HG03139 (cell line): Measurements from ENCODE around the gene RBM48.
"Not testable (repeated sequence)": the region's sequence is repeated elsewhere in the genome, so short reads cannot be mapped to it uniquely, and the experiment has no call there.

ENCODE experiments used
- ATAC-seq: cut with Tn5 transposase; IDR thresholded peaks from one replicate; pipeline ENCODE4 v1.9.1; 2021; ENCODE audit not compliant: unreplicated experiment

Gene RBM48

DNA sequence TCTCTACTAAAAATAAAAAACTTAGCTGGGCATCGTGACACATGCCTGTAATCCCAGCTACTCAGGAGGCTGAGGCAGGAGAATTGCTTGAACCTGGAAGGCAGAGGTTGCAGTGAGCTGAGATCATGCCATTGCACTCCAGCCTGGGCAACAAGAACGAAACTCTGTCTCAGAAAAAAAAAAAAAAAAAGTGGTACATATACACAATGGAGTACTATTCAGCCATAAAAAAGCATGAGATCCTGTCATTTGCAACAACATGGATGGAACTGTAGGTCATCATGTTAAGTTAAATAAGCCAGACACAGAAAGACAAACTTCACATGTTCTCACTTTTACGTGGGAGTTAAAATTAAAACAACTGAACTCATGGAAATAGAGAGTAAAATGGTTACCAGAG lies 14.9 kb downstream of the RBM48 start:
- ATAC-seq = not testable (repeated sequence)

DNA sequence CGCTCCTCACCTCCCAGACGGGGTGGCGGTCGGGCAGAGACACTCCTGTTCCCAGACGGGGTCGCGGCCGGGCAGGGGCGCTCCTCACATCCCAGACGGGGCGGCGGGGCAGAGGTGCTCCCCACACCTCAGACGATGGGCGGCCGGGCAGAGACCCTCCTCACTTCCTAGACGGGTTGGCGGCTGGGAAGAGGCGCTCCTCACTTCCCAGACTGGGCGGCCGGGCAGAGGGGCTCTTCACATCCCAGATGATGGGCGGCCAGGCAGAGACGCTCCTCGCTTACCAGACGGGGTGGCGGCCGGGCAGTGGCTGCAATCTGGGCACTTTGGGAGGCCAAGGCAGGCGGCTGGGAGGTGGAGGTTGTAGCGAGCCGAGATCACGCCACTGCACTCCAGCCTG lies 16.5 kb downstream of the RBM48 start:
- ATAC-seq = not testable (repeated sequence)

DNA sequence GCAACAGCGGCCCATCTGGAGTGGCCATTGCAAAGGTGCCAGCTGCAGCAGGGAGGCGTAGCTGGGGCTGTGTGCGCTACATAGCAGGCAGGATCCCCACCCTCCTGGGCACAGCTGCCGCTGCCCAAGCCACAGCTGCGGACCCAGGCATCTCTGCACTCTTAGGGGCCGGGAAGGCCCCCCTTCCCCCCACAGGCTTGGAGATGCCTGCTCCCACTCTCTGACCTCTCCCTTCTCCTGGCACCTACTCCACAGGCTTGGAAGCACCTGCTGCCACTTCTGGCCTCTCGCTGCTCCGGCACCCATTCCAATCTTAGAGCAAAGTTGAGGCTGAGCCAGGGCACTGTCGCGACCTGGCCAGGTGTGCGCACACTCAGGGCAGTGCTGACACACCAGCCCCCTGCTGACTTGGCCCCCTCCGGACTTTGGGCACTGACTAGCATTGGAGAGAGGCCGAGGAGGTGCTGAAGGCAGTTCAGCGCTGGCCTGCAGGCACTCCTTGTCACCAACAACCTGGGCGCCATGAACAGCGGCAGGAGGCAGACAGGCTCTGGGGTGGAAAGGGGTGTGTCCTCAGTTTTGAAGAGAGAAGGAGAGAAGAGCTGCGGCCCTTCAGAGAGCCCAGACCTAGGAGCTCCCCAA lies 18.4 kb downstream of the RBM48 start:
- no peak for ATAC-seq

DNA sequence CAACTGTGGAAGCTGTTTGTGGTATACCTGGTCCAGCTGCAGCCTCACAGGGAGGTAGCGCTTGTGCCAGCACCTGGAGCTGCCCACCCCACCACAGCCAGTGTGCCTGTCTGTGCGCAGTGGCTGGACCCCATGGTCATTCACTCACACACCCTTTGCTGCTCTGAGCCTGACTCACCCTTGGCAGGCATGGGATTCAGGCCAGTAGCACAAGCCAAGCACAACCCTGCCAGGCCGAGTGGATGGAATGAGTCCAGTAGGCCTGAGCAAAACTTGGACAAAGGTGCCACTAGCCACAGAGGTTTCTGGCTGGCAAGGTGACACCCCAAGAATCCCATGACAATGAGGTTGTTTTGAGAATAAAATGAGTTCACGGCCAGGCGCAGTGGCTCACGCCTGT lies 19.0 kb downstream of the RBM48 start:
- ATAC-seq = no peak

DNA sequence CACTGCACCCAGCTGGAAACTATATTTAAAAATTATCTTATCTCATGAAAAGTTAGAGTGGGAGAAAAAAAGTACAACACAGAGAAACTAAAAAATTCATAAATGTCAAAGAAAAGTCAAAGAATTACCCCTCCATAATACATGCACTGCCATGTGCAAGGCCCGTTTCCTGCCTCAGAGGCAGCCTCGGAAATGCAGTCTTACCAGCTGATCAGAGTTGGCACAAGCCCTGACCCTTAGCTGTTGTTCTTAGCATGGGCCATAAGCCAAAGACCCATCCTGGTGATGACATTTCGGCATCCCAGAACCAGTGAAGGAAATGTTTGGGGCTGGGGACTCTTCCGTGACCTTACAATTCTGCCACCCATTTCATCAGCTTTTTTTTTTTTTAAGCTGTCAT lies 21.6 kb downstream of the RBM48 start:
- ATAC-seq = no peak

DNA sequence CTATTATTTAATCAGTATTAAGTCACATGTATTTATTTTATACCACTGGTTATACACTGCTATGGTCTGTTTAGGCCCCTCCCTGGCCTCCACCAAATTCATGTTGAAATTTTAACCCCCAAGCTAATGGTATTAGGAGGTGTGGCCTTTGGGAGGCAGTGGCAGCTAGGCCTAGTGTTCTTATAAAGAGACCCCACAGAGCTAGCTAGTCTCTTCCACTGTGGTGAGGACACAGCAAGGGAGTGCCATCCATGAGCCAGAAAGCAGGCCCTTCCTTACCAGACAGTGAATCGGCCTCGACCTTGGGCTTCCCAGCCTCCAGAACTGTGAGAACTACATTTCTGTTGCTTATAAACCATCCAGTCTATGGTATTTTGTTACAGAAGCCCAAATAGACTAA lies 28.7 kb downstream of the RBM48 start:
- ATAC-seq = no peak

DNA sequence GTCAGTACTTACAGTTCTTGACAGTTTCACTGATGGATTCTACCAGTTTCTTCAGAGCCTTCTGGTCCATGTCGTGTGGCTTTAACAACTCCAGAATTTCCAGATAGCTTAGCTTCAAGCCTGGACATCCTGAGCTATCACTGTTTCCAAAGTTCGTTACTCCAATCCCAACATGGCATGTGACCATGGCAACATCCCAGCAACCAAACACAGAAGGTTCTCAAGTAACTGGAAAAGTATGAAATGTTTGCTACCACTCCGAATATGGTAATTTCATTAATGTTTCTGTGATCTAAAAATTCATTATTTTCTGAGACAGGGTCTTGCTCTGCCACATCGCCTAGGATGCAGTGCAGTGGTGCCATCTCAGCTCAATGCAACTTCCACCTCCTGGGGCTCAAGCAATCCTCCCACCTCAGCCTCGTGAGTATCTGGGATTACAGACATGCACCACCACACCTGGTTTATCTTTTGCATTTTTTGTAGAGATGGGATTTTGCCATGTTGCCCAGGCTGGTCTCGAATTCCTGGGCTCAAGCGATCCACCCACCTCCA lies 29.3 kb downstream of the RBM48 start:
- no peak for ATAC-seq

DNA sequence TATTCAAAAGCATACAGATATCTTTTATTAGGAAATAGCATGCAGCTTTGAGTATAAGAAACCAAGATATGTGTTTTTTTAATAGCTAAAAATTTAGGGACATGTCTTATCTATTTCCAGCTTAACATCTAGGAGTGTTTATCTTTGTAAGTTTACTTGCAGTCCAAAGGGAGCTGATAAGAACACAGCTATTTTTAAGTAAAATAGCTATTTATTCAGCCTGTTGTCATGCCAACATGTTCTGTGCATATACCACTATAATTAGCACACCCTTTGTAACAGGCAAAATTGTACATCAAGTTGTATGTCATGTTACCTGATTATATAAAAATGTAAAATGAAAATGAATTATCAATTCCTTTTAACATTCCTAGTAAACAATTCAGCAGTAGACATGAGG lies 32.0 kb downstream of the RBM48 start:
- no peak for ATAC-seq

DNA sequence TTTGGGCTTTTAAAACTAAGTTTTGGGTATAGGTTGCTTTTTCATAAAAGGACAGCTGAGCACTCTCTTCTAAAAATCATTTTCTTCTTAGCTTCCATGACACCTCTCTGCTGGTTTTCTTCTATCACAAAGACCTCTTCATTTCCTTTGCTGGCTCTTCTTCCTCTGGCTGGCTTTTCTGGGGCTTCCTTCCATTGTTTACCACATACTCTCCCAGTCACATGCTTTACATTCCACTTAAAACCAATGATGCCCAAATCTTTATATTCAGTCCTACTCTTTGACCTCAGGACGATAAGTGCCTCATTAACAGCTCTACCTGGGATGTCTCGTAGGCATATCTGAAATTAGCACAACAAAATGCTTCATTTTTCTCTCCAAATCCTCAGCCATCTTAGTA lies 34.8 kb downstream of the RBM48 start:
- no peak for ATAC-seq

DNA sequence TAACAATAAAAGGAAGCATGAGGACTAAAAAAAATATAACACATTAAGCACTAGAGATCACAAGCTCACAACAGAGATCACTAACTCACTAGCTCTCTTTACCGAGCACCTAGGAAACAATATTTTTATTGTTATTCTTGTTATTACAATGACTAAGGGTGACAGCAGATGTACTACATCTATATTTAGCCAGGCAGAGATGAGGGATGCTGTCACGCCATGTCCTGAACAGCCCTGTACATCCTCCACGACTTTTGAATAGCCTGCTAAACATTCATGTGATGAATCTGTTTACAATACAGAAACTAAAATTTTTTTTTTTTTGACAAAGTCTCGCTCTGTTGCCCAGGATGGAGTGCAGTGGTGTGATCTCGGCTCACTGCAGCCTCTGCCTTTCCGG lies 38.9 kb downstream of the RBM48 start:
- no peak for ATAC-seq

DNA sequence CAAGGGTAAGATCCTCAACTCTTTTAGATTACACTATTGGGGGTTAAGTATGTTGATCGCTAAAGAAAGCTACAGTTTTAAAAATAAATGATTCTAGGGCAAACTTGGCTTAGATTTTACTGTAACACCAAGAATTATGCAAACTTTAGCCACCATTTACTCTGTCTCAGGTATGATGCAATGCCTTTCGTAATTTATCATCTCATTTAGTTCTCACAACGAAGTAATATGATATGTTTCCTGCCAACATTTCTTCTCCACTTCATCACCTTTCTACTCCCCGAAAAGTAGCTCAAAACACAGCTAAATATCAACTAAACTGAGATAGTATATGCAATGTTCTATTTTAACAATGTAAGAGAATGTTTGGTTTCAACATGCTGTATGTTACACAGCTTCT lies 40.5 kb downstream of the RBM48 start:
- no peak for ATAC-seq

DNA sequence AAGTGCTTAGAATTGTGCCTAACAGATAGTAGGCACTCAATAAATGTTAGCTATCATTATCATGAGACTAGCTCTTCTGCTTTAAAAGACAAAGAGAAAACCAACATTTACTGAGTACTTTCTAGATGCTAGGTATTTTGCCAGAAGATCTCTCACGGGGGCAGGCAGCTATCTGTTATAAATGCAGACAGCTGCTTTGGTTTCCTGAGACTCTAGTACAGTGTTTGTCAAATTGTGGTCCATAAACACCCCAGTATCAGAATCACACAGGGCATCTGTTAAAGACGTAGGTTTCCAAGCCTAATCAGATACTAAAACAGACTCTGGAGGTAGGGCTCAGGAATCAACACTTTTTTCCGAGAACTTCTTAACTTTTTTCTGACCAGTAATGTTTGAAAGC lies 47.7 kb downstream of the RBM48 start:
- ATAC-seq = no peak

DNA sequence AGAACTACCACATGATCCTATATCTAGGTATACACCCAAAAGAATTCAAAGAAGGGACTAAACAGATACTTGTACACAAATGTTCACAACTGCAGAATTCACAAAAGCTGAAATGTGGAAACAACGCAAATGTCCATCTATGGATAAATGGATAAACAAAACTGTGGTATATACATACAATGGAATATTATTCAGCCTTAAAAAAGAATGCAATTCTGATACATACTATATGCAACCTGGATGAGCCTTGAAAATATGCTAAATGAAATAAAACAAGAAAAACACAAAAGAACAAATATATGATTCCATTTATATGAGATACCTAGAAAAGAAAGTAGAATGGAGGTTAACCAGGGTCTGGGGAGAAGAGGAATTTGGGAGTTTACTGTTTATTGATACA lies 54.4 kb downstream of the RBM48 start:
- no peak for ATAC-seq

DNA sequence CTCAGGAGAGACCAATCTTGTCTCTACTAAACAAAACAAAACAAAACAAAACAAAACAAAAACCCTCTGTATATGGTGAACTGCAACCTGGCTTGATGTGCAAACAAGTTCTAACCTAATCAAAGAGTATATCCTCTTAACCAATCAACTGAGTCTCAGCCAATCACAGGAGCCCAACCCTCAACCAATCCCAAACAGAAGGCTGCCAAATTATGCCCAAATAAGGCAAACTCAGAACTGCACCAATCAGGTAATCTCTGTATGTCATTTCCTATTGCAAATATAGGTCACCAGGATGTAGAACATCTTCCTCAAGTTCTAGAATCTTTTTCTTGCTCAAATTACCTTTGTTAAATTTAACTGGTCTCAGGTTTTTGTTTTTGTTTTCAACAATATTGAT lies 56.4 kb downstream of the RBM48 start:
- ATAC-seq = no peak

DNA sequence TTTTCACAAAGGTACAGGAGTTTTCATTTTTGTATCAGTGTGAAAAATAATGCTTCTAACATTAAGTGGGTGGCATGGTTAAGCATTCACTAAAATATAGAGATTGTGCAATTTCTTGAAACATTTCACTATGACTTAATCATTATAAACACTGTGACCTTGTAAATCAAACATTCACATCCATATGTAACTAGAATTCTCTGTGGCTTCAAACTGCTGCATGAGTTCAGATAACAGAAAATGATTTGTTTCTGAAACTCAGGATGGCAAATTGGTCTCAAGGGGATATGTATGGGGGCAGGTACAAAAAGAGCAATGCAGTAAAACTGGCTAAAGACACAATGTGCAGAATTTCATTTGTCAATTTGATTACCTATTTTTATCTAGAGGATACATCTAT lies 57.8 kb downstream of the RBM48 start:
- no peak for ATAC-seq

DNA sequence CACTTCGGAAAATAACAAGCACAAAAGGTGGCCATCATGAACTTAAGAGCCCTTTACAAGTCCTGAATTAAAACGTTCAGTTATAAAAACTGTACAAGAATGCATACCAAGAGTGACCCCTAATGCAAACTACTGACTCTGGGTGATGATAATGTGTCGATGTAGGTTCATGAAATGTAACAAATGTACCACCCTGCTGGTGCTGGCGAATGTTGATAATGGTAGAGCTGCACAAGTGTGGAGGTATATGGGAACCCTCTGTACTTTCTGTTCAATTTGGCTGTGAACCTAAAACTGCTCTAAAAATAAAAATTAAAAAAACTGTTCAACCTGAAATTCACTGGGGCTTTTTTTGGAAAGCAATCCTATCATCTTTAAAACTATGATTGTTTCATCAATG lies 58.2 kb downstream of the RBM48 start:
- ATAC-seq = no peak
